GM23338 (cell line): ENCODE measurements around the gene CFAP157. TPM values are rescaled to one million over a fixed set of nuclear protein-coding genes. Genes with fewer than 3 reads are reported as not detected.

Experiments used
- ATAC-seq: fragments of 200-7000 bp; cut with Tn5 transposase; 3 replicates; pipeline ENCODE4 v1.9.1; 2020
- DNase-seq: peaks from one replicate; pipeline ENCODE4 v3.0.0-alpha.2; 2015; ENCODE audit warnings: low spot score
- H2AFZ ChIP-seq: fragments of 200-600 bp; sonication (generic); 2 replicates; pipeline ENCODE4 v1.8.0; 2016; ENCODE audit warnings: antibody characterized with exemption, mild to moderate bottlenecking, moderate library complexity
- H3F3A ChIP-seq: fragments of 200-600 bp; sonication (generic); replicated peaks from 2 replicates; pipeline ENCODE4 v1.8.0; 2017; ENCODE audit warnings: antibody characterized with exemption, mixed run types, low read depth
- H3K27ac ChIP-seq: fragments of 200-600 bp; sonication (generic); 2 replicates; pipeline ENCODE4 v1.6.1; 2016; ENCODE audit warnings: low read depth
- H3K27me3 ChIP-seq: fragments of 200-600 bp; sonication (generic); 2 replicates; pipeline ENCODE4 v1.8.0; 2016; ENCODE audit warnings: mild to moderate bottlenecking, mixed run types, moderate library complexity; ENCODE audit not compliant: insufficient read depth
- H3K36me3 ChIP-seq: fragments of 200-600 bp; sonication (generic); 2 replicates; pipeline ENCODE4 v1.8.0; 2016; ENCODE audit warnings: mild to moderate bottlenecking; ENCODE audit not compliant: insufficient read depth
- H3K4me1 ChIP-seq: fragments of 200-600 bp; sonication (generic); 2 replicates; pipeline ENCODE4 v1.8.0; 2016; ENCODE audit warnings: mild to moderate bottlenecking, moderate library complexity; ENCODE audit not compliant: insufficient read depth
- H3K4me2 ChIP-seq: fragments of 200-600 bp; sonication (generic); 2 replicates; pipeline ENCODE4 v1.7.1; 2017; ENCODE audit warnings: mixed run types
- H3K4me3 ChIP-seq: fragments of 200-600 bp; sonication (generic); 2 replicates; pipeline ENCODE4 v1.6.1; 2016; ENCODE audit warnings: mixed run types
- H3K79me2 ChIP-seq: fragments of 200-600 bp; sonication (generic); replicated peaks from 2 replicates; pipeline ENCODE4 v1.8.0; 2017; ENCODE audit warnings: mild to moderate bottlenecking; ENCODE audit not compliant: insufficient read depth
- H3K9me2 ChIP-seq: fragments of 200-600 bp; sonication (generic); 2 replicates; pipeline ENCODE4 v1.8.0; 2017; ENCODE audit not compliant: insufficient read depth
- H4K20me1 ChIP-seq: fragments of 200-600 bp; sonication (generic); replicated peaks from 2 replicates; pipeline ENCODE4 v1.8.0; 2017; ENCODE audit warnings: mild to moderate bottlenecking; ENCODE audit not compliant: insufficient read depth
- H3K27ac Mint-ChIP-seq: 2 replicates; pipeline ENCODE4 v1.8.0; 2020; ENCODE audit warnings: inconsistent platforms, mild to moderate bottlenecking, moderate library complexity, mixed read lengths
- H3K27me3 Mint-ChIP-seq: 3 replicates; pipeline ENCODE4 v1.8.0; 2022; ENCODE audit warnings: low read depth, mild to moderate bottlenecking, moderate library complexity, mixed read lengths, inconsistent platforms; ENCODE audit not compliant: insufficient read depth, poor library complexity
- H3K36me3 Mint-ChIP-seq: 3 replicates; pipeline ENCODE4 v1.8.0; 2021; ENCODE audit warnings: low read depth, mild to moderate bottlenecking, inconsistent platforms, moderate library complexity, mixed read lengths
- H3K4me1 Mint-ChIP-seq: 3 replicates; pipeline ENCODE4 v1.8.0; 2020; ENCODE audit warnings: mild to moderate bottlenecking, inconsistent platforms, mixed read lengths
- H3K4me3 Mint-ChIP-seq: 3 replicates; pipeline ENCODE4 v1.8.0; 2021; ENCODE audit warnings: moderate library complexity, mild to moderate bottlenecking, inconsistent platforms, mixed read lengths
- H3K9me3 Mint-ChIP-seq: 3 replicates; pipeline ENCODE4 v1.8.0; 2020; ENCODE audit warnings: moderate library complexity, mild to moderate bottlenecking, inconsistent platforms, mixed read lengths
- CREB1 ChIP-seq: fragments of 250-450 bp; sonication (Bioruptor Pico); IDR thresholded peaks from 2 replicates; pipeline ENCODE4 v1.5.0; 2020; ENCODE audit warnings: low read depth, mild to moderate bottlenecking, moderate library complexity
- CTCF ChIP-seq, 2 experiments: fragments of 200-600 bp in 1 of 2; sonication (generic) in 1 of 2; conservative IDR thresholded peaks; 2 replicates each; pipeline versions ENCODE4 v1.5.1 to v1.6.1; 2016 to 2017; ENCODE audit warnings: antibody characterized with exemption in 2 of 2, low read depth in 2 of 2, mild to moderate bottlenecking in 2 of 2, moderate library complexity in 1 of 2
- ETS1 ChIP-seq: IDR thresholded peaks from 2 replicates; pipeline ENCODE4 v1.6.1; 2016; ENCODE audit warnings: antibody characterized with exemption
- EZH2 ChIP-seq: fragments of 200-600 bp; sonication (generic); IDR thresholded peaks from one replicate; pipeline ENCODE4 v1.8.0; 2017; ENCODE audit warnings: antibody characterized with exemption, mild to moderate bottlenecking, low read depth; ENCODE audit not compliant: unreplicated experiment
- EZH2phosphoT487 ChIP-seq: fragments of 200-600 bp; sonication (generic); IDR thresholded peaks from one replicate; pipeline ENCODE4 v1.8.1; 2018; ENCODE audit warnings: antibody characterized with exemption; ENCODE audit not compliant: unreplicated experiment
- JUNB ChIP-seq: IDR thresholded peaks from one replicate; pipeline ENCODE4 v1.6.1; 2016; ENCODE audit warnings: antibody characterized with exemption; ENCODE audit not compliant: unreplicated experiment
- POLR2AphosphoS5 ChIP-seq: IDR thresholded peaks from 2 replicates; pipeline ENCODE4 v1.6.1; 2016; ENCODE audit warnings: antibody characterized with exemption, low read depth
- REST ChIP-seq: IDR thresholded peaks from one replicate; pipeline ENCODE4 v1.6.1; 2018; ENCODE audit warnings: antibody characterized with exemption; ENCODE audit not compliant: unreplicated experiment
- ZNF331 ChIP-seq: fragments of 250-450 bp; sonication (Bioruptor Pico); IDR thresholded peaks from 2 replicates; pipeline ENCODE4 v1.5.0; 2020; ENCODE audit warnings: low read depth, mild to moderate bottlenecking, moderate library complexity
- polyA plus RNA-seq: library from polyadenylated mRNA; unstranded; fragments of >200 nt; fragmentation: Nextera tagmentation; extraction: Ambion mirVana; gene quantifications from 2 replicates; pipeline ENCODE4 v1.2.1, GENCODE V29; 2016
- total RNA-seq: library from RNA; depleted of rRNA; stranded (reverse); fragments of >200 nt; shearing (Covaris generic); gene quantifications from 2 replicates; pipeline ENCODE4 v1.2.3, GENCODE V29; 2014
- TF ChIP-seq, protein P1 (sequence below): fragments of 250-450 bp; sonication (Bioruptor Pico); IDR thresholded peaks from 2 replicates; pipeline ENCODE4 v1.5.0; 2020; ENCODE audit warnings: mild to moderate bottlenecking, moderate library complexity

Gene CFAP157
- total and polyA plus RNA-seq, 2 experiments from 2014 or later = 0.17 to 0.55 TPM

DNA sequence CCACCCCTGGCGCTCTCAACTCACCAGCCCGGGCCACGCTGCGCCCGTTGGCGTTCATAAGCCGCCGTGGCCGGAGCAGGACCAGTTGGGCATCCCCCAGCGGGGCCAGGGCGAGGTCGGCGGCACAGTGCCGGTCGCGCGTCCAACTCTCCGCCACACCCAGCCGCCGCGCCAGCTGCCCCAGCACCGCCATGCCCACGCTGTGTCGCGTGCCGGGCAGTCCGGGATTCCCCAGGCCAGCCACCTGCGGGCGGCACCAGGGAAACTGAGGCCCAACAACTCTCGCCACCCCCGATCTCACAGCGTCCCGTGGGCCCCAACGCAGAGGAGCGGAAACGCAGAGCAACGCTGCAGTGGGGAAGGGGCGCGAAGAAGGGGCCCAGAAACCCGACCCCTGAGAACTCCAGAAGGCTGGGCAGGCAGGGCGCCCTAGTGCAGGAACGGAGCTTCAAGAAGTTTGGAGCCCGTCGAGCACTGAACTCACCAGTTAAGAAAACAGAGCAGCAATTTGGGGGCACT is 8.2 kb downstream of the CFAP157 start (continued):
- TF ChIP-seq, protein P1, sequence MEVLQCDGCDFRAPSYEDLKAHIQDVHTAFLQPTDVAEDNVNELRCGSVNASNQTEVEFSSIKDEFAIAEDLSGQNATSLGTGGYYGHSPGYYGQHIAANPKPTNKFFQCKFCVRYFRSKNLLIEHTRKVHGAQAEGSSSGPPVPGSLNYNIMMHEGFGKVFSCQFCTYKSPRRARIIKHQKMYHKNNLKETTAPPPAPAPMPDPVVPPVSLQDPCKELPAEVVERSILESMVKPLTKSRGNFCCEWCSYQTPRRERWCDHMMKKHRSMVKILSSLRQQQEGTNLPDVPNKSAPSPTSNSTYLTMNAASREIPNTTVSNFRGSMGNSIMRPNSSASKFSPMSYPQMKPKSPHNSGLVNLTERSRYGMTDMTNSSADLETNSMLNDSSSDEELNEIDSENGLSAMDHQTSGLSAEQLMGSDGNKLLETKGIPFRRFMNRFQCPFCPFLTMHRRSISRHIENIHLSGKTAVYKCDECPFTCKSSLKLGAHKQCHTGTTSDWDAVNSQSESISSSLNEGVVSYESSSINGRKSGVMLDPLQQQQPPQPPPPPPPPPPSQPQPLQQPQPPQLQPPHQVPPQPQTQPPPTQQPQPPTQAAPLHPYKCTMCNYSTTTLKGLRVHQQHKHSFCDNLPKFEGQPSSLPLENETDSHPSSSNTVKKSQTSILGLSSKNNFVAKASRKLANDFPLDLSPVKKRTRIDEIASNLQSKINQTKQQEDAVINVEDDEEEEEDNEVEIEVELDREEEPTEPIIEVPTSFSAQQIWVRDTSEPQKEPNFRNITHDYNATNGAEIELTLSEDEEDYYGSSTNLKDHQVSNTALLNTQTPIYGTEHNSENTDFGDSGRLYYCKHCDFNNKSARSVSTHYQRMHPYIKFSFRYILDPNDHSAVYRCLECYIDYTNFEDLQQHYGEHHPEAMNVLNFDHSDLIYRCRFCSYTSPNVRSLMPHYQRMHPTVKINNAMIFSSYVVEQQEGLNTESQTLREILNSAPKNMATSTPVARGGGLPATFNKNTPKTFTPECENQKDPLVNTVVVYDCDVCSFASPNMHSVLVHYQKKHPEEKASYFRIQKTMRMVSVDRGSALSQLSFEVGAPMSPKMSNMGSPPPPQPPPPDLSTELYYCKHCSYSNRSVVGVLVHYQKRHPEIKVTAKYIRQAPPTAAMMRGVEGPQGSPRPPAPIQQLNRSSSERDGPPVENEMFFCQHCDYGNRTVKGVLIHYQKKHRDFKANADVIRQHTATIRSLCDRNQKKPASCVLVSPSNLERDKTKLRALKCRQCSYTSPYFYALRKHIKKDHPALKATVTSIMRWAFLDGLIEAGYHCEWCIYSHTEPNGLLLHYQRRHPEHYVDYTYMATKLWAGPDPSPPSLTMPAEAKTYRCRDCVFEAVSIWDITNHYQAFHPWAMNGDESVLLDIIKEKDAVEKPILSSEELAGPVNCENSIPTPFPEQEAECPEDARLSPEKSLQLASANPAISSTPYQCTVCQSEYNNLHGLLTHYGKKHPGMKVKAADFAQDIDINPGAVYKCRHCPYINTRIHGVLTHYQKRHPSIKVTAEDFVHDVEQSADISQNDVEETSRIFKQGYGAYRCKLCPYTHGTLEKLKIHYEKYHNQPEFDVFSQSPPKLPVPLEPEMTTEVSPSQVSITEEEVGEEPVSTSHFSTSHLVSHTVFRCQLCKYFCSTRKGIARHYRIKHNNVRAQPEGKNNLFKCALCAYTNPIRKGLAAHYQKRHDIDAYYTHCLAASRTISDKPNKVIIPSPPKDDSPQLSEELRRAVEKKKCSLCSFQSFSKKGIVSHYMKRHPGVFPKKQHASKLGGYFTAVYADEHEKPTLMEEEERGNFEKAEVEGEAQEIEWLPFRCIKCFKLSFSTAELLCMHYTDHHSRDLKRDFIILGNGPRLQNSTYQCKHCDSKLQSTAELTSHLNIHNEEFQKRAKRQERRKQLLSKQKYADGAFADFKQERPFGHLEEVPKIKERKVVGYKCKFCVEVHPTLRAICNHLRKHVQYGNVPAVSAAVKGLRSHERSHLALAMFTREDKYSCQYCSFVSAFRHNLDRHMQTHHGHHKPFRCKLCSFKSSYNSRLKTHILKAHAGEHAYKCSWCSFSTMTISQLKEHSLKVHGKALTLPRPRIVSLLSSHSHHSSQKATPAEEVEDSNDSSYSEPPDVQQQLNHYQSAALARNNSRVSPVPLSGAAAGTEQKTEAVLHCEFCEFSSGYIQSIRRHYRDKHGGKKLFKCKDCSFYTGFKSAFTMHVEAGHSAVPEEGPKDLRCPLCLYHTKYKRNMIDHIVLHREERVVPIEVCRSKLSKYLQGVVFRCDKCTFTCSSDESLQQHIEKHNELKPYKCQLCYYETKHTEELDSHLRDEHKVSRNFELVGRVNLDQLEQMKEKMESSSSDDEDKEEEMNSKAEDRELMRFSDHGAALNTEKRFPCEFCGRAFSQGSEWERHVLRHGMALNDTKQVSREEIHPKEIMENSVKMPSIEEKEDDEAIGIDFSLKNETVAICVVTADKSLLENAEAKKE (CRISPR knock-in tag) = no peak
- TF ChIP-seq CTCF (conservative IDR thresholded peaks at IDR 0.05; ENCODE audit: low read depth in 2 of 2) (no peak), JUNB (no peak), ZNF331 (CRISPR knock-in tag) (no peak)

DNA sequence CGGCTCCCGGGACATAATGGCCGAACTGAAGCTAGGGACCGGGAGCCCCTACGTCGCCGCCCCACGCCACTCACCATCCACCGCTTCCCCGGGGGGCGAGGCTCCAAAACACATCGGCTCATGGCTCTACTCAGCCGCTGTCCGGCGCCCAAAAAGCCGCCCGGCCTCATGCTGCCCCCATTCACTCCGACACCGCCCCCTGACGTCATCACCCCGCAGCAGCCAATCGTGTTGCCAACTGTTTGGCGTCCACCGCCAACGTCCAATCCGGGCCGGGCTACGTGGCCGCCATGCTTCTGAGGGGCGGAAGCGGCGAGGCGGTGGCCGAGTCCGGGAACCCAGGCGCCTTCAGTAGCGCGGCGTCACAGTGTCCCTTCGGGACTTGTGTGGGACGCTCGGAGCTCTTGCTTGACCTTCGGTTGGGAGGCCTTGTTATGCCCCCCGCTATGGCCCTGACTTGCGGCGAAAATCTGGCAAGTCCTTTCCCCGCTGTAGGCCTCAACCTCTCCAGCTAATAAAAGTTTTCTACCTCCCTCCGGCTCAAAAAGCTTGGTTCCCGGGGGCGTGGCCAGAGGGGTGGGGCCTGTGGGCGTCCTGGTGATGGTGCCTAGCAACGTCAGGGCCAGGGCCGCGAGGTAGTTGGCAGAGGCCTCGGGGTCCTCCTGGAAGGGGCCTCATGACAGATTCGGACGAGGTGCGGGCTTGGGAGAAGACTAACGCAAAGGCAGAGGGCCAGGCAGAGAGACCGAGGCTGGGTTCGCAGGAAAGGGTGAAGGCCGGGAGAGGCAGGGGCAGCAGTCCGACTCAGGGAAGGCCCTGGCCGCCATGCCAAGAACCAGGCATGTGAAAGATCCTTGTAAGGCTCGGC is 8.9 kb downstream of the CFAP157 start, which contains the start of the genes PTRH1 and TTC16:
Gene PTRH1 (minus strand): TSS at position 194 of the 868 bp plus-strand sequence. CDS start 24 bp downstream, at position 170.
Gene TTC16 (plus strand): TSS at position 610 of the 868 bp plus-strand sequence. CDS start 67 bp downstream, at position 677.
- Histone ChIP-seq H3K4me2 (peak within 1 kb of the TSS; percentile 95), H3K79me2 (no peaks in the 10 kb centered on the region), H3K36me3 (no peaks in the 10 kb centered on the region), H3K9me2 (no peaks in the 10 kb centered on the region), H3K4me1 (peaks cover 10% of the 10 kb centered on the region), H3K27ac (no peak within 1 kb of the TSS), H3K27me3 (no peaks in the 10 kb centered on the region), H4K20me1 (no peaks in the 10 kb centered on the region), H3K4me3 (peak within 1 kb of the TSS; percentile 66), H3F3A (0 out of 2 replicates have a peak, but pooled peaks cover 7% of the 10 kb centered on the region), H2AFZ (peak within 1 kb of the TSS; percentile 94)
- H3K27ac Mint-ChIP-seq = peak within 1 kb of the TSS; percentile 77
- peaks cover 22% of the 10 kb centered on the region for H3K4me1 Mint-ChIP-seq
- peaks cover 15% of the 10 kb centered on the region for H3K27me3 Mint-ChIP-seq
- no peaks in the 10 kb centered on the region for H3K36me3 Mint-ChIP-seq
- peak; percentile 89 for ATAC-seq
- peak; percentile 99 for DNase-seq
- H3K4me3 Mint-ChIP-seq = peak within 1 kb of the TSS; percentile 98
- TF ChIP-seq POLR2AphosphoS5 (peak; percentile 46; the same call in 1 of the 2 replicates), REST (no peak), CREB1 (peak; percentile 97), ZNF331 (CRISPR knock-in tag) (no peak), ETS1 (peak; percentile 81; the same call in 1 of the 2 replicates), EZH2phosphoT487 (no peak), EZH2 (no peak)
- H3K9me3 Mint-ChIP-seq = no peaks in the 10 kb centered on the region
